Bronchial epithelial cell (primary cell): ENCODE results near the gene XKR3. TPM values are rescaled to one million over a fixed set of nuclear protein-coding genes. Genes with fewer than 3 reads are reported as not detected.

Source experiments
- DNase-seq: peaks from one replicate; pipeline ENCODE4 v3.0.0-alpha.2; 2010; ENCODE audit warnings: low read depth
- FAIRE-seq: peaks from 2 replicates; lab custom pipeline; 2011; peaks lifted over from hg19 to GRCh38; lab: Jason Lieb, UNC
- H3K27me3 ChIP-seq: 2 replicates; pipeline ENCODE4 v1.5.1; 2011; ENCODE audit warnings: low read length; ENCODE audit not compliant: control insufficient read depth, insufficient read depth
- H3K36me3 ChIP-seq: 2 replicates; pipeline ENCODE4 v1.5.1; 2011; ENCODE audit warnings: low read length; ENCODE audit not compliant: control insufficient read depth, insufficient read depth
- H3K4me3 ChIP-seq: 2 replicates; pipeline ENCODE4 v1.5.1; 2011; ENCODE audit warnings: mild to moderate bottlenecking, low read depth, low read length, control low read depth
- total RNA-seq: library from RNA; depleted of rRNA; stranded (reverse); fragments of >200 nt; gene quantifications from 2 replicates; pipeline ENCODE4 v1.2.1, GENCODE V29; 2014
- TF ChIP-seq, protein P1 (sequence below): IDR thresholded peaks from 2 replicates; pipeline ENCODE4 v1.5.1; 2011; ENCODE audit warnings: mild to moderate bottlenecking, moderate library complexity, low read length, control low read depth, inconsistent platforms; ENCODE audit not compliant: insufficient read depth, severe bottlenecking

Gene XKR3
- total RNA-seq, 1 donor from 2014 or later: not detected

DNA sequence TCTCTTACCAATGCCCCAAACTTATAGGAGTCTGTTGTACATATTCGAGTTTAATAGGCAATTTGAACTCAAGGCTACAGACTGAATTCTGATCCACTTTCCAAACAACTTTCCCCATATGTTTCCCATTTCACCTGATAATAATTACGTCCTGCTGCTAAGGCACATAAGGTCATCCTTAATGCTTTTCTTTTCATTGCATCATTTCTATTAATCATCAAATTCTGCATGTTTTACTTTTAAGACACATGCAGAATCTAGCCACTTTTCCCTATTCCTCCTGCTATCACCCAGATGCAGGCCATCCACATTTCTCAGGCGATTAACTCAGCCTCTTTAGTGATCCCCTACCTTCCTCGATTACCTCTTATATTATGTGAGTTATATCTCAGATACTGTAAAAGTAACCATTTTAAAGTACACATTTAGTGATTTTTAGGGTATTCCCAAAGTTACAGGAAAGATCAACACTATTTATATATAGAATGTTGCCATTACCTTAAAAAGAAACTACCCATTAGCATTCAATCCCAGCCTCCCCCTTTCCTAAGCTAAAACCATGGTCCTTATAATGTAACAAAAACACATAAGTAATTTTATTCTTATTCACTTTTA, 14.9 kb downstream of the XKR3 start:
- DNase-seq (no peak), FAIRE-seq (no peak)
- H3K27me3 ChIP-seq: no peaks in the 10 kb centered on the region
- H3K36me3 ChIP-seq: no peaks in the 10 kb centered on the region
- TF ChIP-seq, protein P1, sequence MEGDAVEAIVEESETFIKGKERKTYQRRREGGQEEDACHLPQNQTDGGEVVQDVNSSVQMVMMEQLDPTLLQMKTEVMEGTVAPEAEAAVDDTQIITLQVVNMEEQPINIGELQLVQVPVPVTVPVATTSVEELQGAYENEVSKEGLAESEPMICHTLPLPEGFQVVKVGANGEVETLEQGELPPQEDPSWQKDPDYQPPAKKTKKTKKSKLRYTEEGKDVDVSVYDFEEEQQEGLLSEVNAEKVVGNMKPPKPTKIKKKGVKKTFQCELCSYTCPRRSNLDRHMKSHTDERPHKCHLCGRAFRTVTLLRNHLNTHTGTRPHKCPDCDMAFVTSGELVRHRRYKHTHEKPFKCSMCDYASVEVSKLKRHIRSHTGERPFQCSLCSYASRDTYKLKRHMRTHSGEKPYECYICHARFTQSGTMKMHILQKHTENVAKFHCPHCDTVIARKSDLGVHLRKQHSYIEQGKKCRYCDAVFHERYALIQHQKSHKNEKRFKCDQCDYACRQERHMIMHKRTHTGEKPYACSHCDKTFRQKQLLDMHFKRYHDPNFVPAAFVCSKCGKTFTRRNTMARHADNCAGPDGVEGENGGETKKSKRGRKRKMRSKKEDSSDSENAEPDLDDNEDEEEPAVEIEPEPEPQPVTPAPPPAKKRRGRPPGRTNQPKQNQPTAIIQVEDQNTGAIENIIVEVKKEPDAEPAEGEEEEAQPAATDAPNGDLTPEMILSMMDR: no peak
- no peak overlapping the region for H3K4me3 ChIP-seq

DNA sequence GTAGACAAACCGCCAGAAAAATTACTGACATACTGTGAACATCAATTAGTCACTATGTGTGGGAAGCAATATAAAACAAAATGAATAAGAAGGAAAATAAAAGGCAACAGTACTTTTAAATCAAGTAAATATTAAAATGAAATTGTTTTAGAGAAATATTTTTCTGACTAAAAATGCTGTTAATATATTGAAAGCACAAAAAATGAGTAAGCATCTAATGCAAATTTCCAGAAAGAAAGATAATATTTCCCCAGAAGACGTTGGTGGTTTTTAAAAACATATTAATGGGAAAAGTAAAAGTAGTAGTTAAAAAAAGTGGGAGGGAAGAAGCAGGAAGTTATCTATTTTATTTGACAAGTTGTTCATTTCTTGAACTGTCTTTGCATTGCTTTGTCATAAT, 16.5 kb downstream of the XKR3 start:
- DNase-seq (no peak), FAIRE-seq (no peak)
- H3K36me3 ChIP-seq: no peaks in the 10 kb centered on the region
- H3K27me3 ChIP-seq: no peaks in the 10 kb centered on the region
- H3K4me3 ChIP-seq: no peak overlapping the region
- TF ChIP-seq, protein P1: no peak

DNA sequence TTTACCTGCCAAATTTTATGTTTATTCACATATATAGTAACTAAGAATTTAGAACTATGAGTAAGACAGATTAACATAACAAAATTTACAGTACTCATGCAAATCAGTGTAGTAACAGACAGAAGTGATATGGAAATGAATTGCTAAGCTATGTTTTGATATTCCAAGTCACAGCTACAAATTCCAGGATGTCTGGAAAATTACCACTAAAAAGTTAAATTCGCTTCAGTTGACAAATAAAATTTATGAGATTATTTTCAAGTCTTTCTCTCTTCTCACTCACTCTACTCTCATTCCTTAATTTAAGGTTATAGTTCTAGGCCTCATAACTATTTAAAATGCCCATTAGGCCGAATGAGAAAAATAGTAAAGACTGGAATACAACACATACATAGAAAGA, 18.1 kb downstream of the XKR3 start:
- H3K36me3 ChIP-seq: no peaks in the 10 kb centered on the region
- no peak for DNase-seq
- H3K4me3 ChIP-seq: no peak overlapping the region
- TF ChIP-seq, protein P1: no peak
- no peak for FAIRE-seq
- no peaks in the 10 kb centered on the region for H3K27me3 ChIP-seq

DNA sequence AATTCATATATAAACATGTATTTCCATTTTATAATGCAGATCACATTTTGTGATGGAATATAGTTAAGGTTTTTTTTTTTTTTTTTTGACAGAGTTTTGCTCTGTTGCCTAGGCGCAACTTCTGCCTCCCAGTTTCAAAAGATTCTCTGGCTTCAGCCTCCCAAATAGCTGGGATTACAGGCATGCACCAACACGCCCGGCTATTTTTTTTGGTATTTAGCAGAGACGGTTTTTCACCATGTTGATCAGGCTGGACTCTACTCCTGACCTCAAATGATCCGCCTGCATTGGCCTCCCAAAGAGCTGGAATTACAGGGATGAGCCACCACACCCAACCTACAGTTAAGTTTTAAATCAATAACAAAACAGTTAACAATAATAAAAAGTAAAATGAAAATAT, 18.8 kb downstream of the XKR3 start:
- H3K4me3 ChIP-seq: no peak overlapping the region
- DNase-seq (no peak), FAIRE-seq (no peak)
- TF ChIP-seq, protein P1: no peak
- no peaks in the 10 kb centered on the region for H3K36me3 ChIP-seq
- H3K27me3 ChIP-seq: no peaks in the 10 kb centered on the region

- DNase-seq (no peak), FAIRE-seq (no peak)
- Histone ChIP-seq H3K36me3 (no peaks in the 10 kb centered on the region), H3K4me3 (no peak overlapping the region), H3K27me3 (no peaks in the 10 kb centered on the region)
- TF ChIP-seq, protein P1: no peak
These were observed 20.3 kb downstream of the XKR3 start for GRCh38 chr22:16804882-16805281.
